ENCODE data around the gene MXI1.
A peak's percentile ranks its signal among the peaks of the same experiment; 100 is the strongest.

GRCh38 chr10:110277591-110277990, 70.2 kb downstream of the MXI1 start:
- TF ChIP-seq, protein P1, sequence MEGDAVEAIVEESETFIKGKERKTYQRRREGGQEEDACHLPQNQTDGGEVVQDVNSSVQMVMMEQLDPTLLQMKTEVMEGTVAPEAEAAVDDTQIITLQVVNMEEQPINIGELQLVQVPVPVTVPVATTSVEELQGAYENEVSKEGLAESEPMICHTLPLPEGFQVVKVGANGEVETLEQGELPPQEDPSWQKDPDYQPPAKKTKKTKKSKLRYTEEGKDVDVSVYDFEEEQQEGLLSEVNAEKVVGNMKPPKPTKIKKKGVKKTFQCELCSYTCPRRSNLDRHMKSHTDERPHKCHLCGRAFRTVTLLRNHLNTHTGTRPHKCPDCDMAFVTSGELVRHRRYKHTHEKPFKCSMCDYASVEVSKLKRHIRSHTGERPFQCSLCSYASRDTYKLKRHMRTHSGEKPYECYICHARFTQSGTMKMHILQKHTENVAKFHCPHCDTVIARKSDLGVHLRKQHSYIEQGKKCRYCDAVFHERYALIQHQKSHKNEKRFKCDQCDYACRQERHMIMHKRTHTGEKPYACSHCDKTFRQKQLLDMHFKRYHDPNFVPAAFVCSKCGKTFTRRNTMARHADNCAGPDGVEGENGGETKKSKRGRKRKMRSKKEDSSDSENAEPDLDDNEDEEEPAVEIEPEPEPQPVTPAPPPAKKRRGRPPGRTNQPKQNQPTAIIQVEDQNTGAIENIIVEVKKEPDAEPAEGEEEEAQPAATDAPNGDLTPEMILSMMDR (IDR thresholded peaks at IDR 0.05; ENCODE audit: low read depth, low read length, poor library complexity, severe bottlenecking), result no peak
- TF ChIP-seq EZH2phosphoT487 (IDR thresholded peaks at IDR 0.05; ENCODE audit: borderline replicate concordance, low read length), result 0 out of 2 replicates have a peak, but pooled peaks have one; percentile 39
